Ascending aorta (tissue), 2 donors: Measurements from ENCODE around the gene AADACL4. TPM values are rescaled to one million over a fixed set of nuclear protein-coding genes. Genes with fewer than 3 reads are reported as not detected.

Source experiments
- DNase-seq, 2 donors: peaks; one replicate each; pipeline ENCODE4 v3.0.0-alpha.2; 2019; ENCODE audit warnings: low spot score in 2 of 2
- H3K27ac ChIP-seq, 2 donors: fragments of 200-600 bp; sonication (generic); one replicate each; pipeline ENCODE4 v1.5.1; 2016 to 2017; ENCODE audit warnings: mild to moderate bottlenecking in 1 of 2
- H3K27me3 ChIP-seq: fragments of 200-600 bp; sonication (generic); one replicate; pipeline ENCODE4 v1.5.1; 2017
- H3K36me3 ChIP-seq, 2 donors: fragments of 200-600 bp; sonication (generic); one replicate each; pipeline ENCODE4 v1.5.1; 2016
- H3K4me1 ChIP-seq, 2 donors: fragments of 200-600 bp; sonication (generic); one replicate each; pipeline ENCODE4 v1.5.1; 2016 to 2017; ENCODE audit warnings: mild to moderate bottlenecking in 1 of 2
- H3K4me3 ChIP-seq, 2 donors: fragments of 200-600 bp; sonication (generic); one replicate each; pipeline ENCODE4 v1.5.1; 2016 to 2017; ENCODE audit warnings: mild to moderate bottlenecking in 1 of 2
- H3K9me3 ChIP-seq, 2 donors: fragments of 200-600 bp; sonication (generic); one replicate each; pipeline ENCODE4 v1.5.1; 2016
- CTCF ChIP-seq, 3 experiments: fragments of 200-600 bp in 2 of 3; fragments of 450-650 bp in 1 of 3; sonication (generic) in 2 of 3; IDR thresholded peaks; one replicate each; pipeline ENCODE4 v1.5.1; 2016 to 2019; ENCODE audit warnings: antibody characterized with exemption in 3 of 3, mild to moderate bottlenecking in 1 of 3, moderate library complexity in 1 of 3
- intact Hi-C: fragments of 100-400 bp; cut with DNase I; formaldehyde crosslinking; loops from one replicate; pipeline ENCODE4 v1.15.1; 2023
- total RNA-seq: library from RNA; depleted of rRNA; stranded (reverse); fragments of >200 nt; gene quantifications from one replicate; pipeline ENCODE4 v1.1.0, GENCODE V29; 2016

Gene AADACL4
- total RNA-seq, 1 donor from 2014 or later = not detected

GRCh38 chr1:12697397-12697796 lies 53.5 kb downstream of the AADACL4 start:
- H3K9me3 ChIP-seq = peaks cover 0 to 5% of the 10 kb centered on the region in 2 donors
- no peak for TF ChIP-seq CTCF (IDR thresholded peaks at IDR 0.05)
- no peaks in the 10 kb centered on the region for H3K36me3 ChIP-seq
- no peaks in the 10 kb centered on the region for H3K27me3 ChIP-seq
- DNase-seq = no peak
- H3K4me1 ChIP-seq = no peaks in the 10 kb centered on the region
- no peak overlapping the region for H3K27ac ChIP-seq
- no peak overlapping the region for H3K4me3 ChIP-seq
- intact Hi-C loops = no loop called here

- no peaks in the 10 kb centered on the region for H3K27me3 ChIP-seq
- DNase-seq = no peak
Measured at GRCh38 chr1:12703821-12704451, 60.1 kb downstream of the AADACL4 start.

GRCh38 chr1:12706061-12706460 lies 62.2 kb downstream of the AADACL4 start:
- intact Hi-C loops = no loop called here
- TF ChIP-seq CTCF (IDR thresholded peaks at IDR 0.05) = no peak
- Histone ChIP-seq H3K9me3 (peaks cover 0 to 11% of the 10 kb centered on the region in 2 donors), H3K27me3 (no peaks in the 10 kb centered on the region), H3K4me1 (no peaks in the 10 kb centered on the region), H3K27ac (no peak overlapping the region), H3K36me3 (no peaks in the 10 kb centered on the region), H3K4me3 (no peak overlapping the region)
- DNase-seq = no peak

More at GRCh38 chr1:12703821-12704451, 60.1 kb downstream of the AADACL4 start:
- no peaks in the 10 kb centered on the region for H3K36me3 ChIP-seq
- H3K9me3 ChIP-seq = peaks cover 0 to 16% of the 10 kb centered on the region in 2 donors
- H3K4me1 ChIP-seq = no peaks in the 10 kb centered on the region
- no peak overlapping the region for H3K4me3 ChIP-seq
- H3K27ac ChIP-seq = no peak overlapping the region
- TF ChIP-seq CTCF (IDR thresholded peaks at IDR 0.05) = no peak
- intact Hi-C loops = no loop called here

- peaks cover 0 to 6% of the 10 kb centered on the region in 2 donors for H3K9me3 ChIP-seq
- H3K4me1 ChIP-seq = no peaks in the 10 kb centered on the region
- intact Hi-C loops = no loop called here
- DNase-seq = no peak
- no peaks in the 10 kb centered on the region for H3K27me3 ChIP-seq
- H3K36me3 ChIP-seq = no peaks in the 10 kb centered on the region
- no peak for TF ChIP-seq CTCF (IDR thresholded peaks at IDR 0.05)
- H3K27ac ChIP-seq = no peak overlapping the region
- H3K4me3 ChIP-seq = no peak overlapping the region
Measured at GRCh38 chr1:12708396-12709090, 64.7 kb downstream of the AADACL4 start.

- H3K27me3 ChIP-seq = no peaks in the 10 kb centered on the region
- H3K36me3 ChIP-seq = no peaks in the 10 kb centered on the region
- no peak for TF ChIP-seq CTCF (IDR thresholded peaks at IDR 0.05)
- no peak for DNase-seq
- no peak overlapping the region for H3K4me3 ChIP-seq
- H3K4me1 ChIP-seq = no peaks in the 10 kb centered on the region
- peaks cover 0 to under 1% of the 10 kb centered on the region in 2 donors for H3K9me3 ChIP-seq
- no peak overlapping the region for H3K27ac ChIP-seq
- intact Hi-C loops = no loop called here
Measured at GRCh38 chr1:12709091-12709491, 65.2 kb downstream of the AADACL4 start.
